Measurements from ENCODE around the gene TMEM39A.

GRCh38 chr3:119500901-119501300 lies 37.5 kb upstream of the TMEM39A start:
- TF ChIP-seq CTCF (IDR thresholded peaks at IDR 0.05) (no peak), EP300 (IDR thresholded peaks at IDR 0.05) (no peak), POLR2A (IDR thresholded peaks at IDR 0.05) (no peak), POLR2AphosphoS5 (IDR thresholded peaks at IDR 0.05) (no peak)
